PC-9 (cell line): ENCODE results near the gene DDI1. TPM values are rescaled to one million over a fixed set of nuclear protein-coding genes. Genes with fewer than 3 reads are reported as not detected.

ENCODE experiments used
- BruUV-seq: library from RNA; stranded (reverse); fragments of 400-500 nt; replicated peaks from 2 replicates; lab custom pipeline; 2021; lab: Mats Ljungman, UMichigan
- CTCF ChIA-PET: fragments of 300-600 bp; sonication (Branson Sonifier 250); formaldehyde crosslinking; loops from one replicate; lab custom pipeline; 2022; ENCODE audit warnings: antibody characterized with exemption; lab: Charles Lee
- POLR2A ChIA-PET: fragments of 300-600 bp; sonication (Branson Sonifier 250); formaldehyde crosslinking; loops from one replicate; lab custom pipeline; 2022; ENCODE audit warnings: antibody characterized with exemption; ENCODE audit not compliant: unreplicated experiment; lab: Charles Lee
- DNase-seq, 2 experiments: peaks; one replicate each; pipeline versions ENCODE4 v3.0.0 to v3.0.0-alpha.2; 2015 to 2022; ENCODE audit warnings: mixed read lengths in 1 of 2
- H2AFZ ChIP-seq: fragments of 200-600 bp; sonication (generic); 2 replicates; pipeline ENCODE4 v1.8.1; 2017; ENCODE audit warnings: antibody characterized with exemption
- H3F3A ChIP-seq: fragments of 200-600 bp; sonication (generic); 2 replicates; pipeline ENCODE4 v1.8.1; 2017; ENCODE audit warnings: antibody characterized with exemption, mild to moderate bottlenecking, low read depth; ENCODE audit not compliant: insufficient read depth
- H3K27ac ChIP-seq: fragments of 200-600 bp; sonication (generic); 2 replicates; pipeline ENCODE4 v1.6.1; 2016; ENCODE audit warnings: mixed run types
- H3K27me3 ChIP-seq: fragments of 200-600 bp; sonication (generic); 2 replicates; pipeline ENCODE4 v1.6.1; 2016; ENCODE audit warnings: low read depth, mixed run types; ENCODE audit not compliant: insufficient read depth
- H3K36me3 ChIP-seq: fragments of 200-600 bp; sonication (generic); 2 replicates; pipeline ENCODE4 v1.6.1; 2016; ENCODE audit warnings: low read depth, mixed run types
- H3K4me1 ChIP-seq: fragments of 200-600 bp; sonication (generic); replicated peaks from 2 replicates; pipeline ENCODE4 v1.6.1; 2016; ENCODE audit warnings: mixed run types; ENCODE audit not compliant: insufficient read depth
- H3K4me2 ChIP-seq: fragments of 200-600 bp; sonication (generic); 2 replicates; pipeline ENCODE4 v1.6.1; 2017; ENCODE audit warnings: mixed run types
- H3K4me3 ChIP-seq: fragments of 200-600 bp; sonication (generic); 2 replicates; pipeline ENCODE4 v1.6.1; 2016; ENCODE audit warnings: mixed run types
- H3K79me2 ChIP-seq: fragments of 200-600 bp; sonication (generic); 2 replicates; pipeline ENCODE4 v1.6.1; 2017; ENCODE audit warnings: low read depth, mixed run types
- H3K9me2 ChIP-seq: fragments of 200-600 bp; sonication (generic); 2 replicates; pipeline ENCODE4 v1.8.1; 2017; ENCODE audit warnings: mild to moderate bottlenecking; ENCODE audit not compliant: insufficient read depth
- H3K9me3 ChIP-seq: fragments of 200-600 bp; sonication (generic); 2 replicates; pipeline ENCODE4 v1.8.1; 2016; ENCODE audit warnings: low read depth; ENCODE audit not compliant: insufficient read depth
- H4K20me1 ChIP-seq: fragments of 200-600 bp; sonication (generic); 2 replicates; pipeline ENCODE4 v1.8.1; 2017; ENCODE audit not compliant: insufficient read depth
- EZH2 ChIP-seq: fragments of 200-600 bp; sonication (generic); IDR thresholded peaks from 2 replicates; pipeline ENCODE4 v1.8.0; 2017; ENCODE audit warnings: antibody characterized with exemption, low read depth
- intact Hi-C: fragments of 100-400 bp; cut with micrococcal nuclease; formaldehyde crosslinking; loops from one replicate; pipeline ENCODE4 v1.10.0; 2022; ENCODE audit not compliant: unreplicated experiment
- total RNA-seq: library from RNA; stranded (reverse); gene quantifications from 2 replicates; pipeline ENCODE4 v1.2.3, GENCODE V29; 2021
- TF ChIP-seq, protein P1 (sequence below): fragments of 200-600 bp; sonication (generic); conservative IDR thresholded peaks from 2 replicates; pipeline ENCODE4 v1.6.1; 2017; ENCODE audit warnings: mixed run types, antibody characterized with exemption, mild to moderate bottlenecking, moderate library complexity

The DDI1 gene
- total RNA-seq, 1 experiment from 2014 or later: not detected

DNA sequence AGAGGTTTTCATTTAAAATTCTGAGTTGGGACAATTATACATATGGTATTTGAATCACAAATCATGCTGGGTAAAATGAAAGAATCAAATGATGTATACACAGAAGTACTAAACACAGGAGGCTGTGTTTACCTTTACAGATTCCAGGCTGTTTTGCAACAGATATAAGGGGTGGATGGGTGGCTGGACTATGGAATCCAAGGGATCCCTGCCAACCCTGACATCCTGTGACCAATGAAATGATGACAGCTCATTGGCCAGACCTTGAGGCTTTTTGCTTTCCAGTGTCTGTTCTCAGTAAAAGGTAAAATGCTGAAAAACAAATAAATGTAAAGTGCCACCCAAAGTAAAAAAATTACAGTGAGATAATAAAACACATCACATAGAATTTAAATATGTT is 3.3 kb upstream of the DDI1 start:
- peak; percentile 50 to 78 for DNase-seq
- Histone ChIP-seq H2AFZ (no peak overlapping the region), H3K9me3 (no peaks in the 10 kb centered on the region), H3K4me2 (no peak overlapping the region), H3K27me3 (no peaks in the 10 kb centered on the region), H3K36me3 (no peaks in the 10 kb centered on the region), H3K4me3 (no peak overlapping the region), H3K4me1 (peaks cover 15% of the 10 kb centered on the region), H4K20me1 (no peaks in the 10 kb centered on the region), H3K27ac (peak overlapping the region; percentile 6; the same call in 1 of the 2 replicates), H3K9me2 (no peaks in the 10 kb centered on the region), H3F3A (peaks cover 6% of the 10 kb centered on the region; the same call in 1 of the 2 replicates), H3K79me2 (no peaks in the 10 kb centered on the region)
- POLR2A ChIA-PET: interaction anchor here (0.7 kb wide), 1 partner anchor 9 kb away, joined by 6 read pairs; no protein-coding TSS in a partner anchor
- no TSS peak for BruUV-seq
- CTCF ChIA-PET: no interaction called here
- TF ChIP-seq, protein P1, sequence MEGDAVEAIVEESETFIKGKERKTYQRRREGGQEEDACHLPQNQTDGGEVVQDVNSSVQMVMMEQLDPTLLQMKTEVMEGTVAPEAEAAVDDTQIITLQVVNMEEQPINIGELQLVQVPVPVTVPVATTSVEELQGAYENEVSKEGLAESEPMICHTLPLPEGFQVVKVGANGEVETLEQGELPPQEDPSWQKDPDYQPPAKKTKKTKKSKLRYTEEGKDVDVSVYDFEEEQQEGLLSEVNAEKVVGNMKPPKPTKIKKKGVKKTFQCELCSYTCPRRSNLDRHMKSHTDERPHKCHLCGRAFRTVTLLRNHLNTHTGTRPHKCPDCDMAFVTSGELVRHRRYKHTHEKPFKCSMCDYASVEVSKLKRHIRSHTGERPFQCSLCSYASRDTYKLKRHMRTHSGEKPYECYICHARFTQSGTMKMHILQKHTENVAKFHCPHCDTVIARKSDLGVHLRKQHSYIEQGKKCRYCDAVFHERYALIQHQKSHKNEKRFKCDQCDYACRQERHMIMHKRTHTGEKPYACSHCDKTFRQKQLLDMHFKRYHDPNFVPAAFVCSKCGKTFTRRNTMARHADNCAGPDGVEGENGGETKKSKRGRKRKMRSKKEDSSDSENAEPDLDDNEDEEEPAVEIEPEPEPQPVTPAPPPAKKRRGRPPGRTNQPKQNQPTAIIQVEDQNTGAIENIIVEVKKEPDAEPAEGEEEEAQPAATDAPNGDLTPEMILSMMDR: no peak
- TF ChIP-seq EZH2: no peak
- intact Hi-C loops: no loop called here

DNA sequence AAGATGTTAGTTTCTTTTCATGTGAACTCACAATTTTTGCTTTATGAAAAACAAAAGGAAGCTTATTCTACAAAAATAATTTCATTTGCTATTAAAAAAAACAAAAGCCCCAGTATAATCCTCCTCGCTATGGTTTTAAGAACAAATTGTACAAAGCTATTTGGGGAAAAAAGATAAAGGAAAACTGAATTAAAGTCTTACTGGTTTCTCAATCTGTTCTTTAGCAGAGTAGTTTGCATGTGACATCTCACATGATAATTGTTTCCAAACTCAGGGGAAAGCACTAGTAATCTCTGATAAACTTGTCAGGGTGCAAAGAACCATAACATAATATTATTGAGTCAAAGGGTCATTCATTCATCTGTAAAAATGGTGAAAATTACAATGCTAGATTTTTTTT is 2.9 kb upstream of the DDI1 start:
- Histone ChIP-seq H3F3A (peaks cover 6% of the 10 kb centered on the region; the same call in 1 of the 2 replicates), H3K4me1 (peaks cover 15% of the 10 kb centered on the region), H3K79me2 (no peaks in the 10 kb centered on the region), H3K4me3 (no peak overlapping the region), H3K36me3 (no peaks in the 10 kb centered on the region), H4K20me1 (no peaks in the 10 kb centered on the region), H3K27me3 (no peaks in the 10 kb centered on the region), H3K4me2 (no peak overlapping the region), H3K9me2 (no peaks in the 10 kb centered on the region), H3K9me3 (no peaks in the 10 kb centered on the region), H2AFZ (no peak overlapping the region), H3K27ac (peak overlapping the region; percentile 6; the same call in 1 of the 2 replicates)
- no peak for DNase-seq
- no TSS peak for BruUV-seq
- TF ChIP-seq, protein P1: no peak
- TF ChIP-seq EZH2: no peak
- POLR2A ChIA-PET: interaction anchor here (0.7 kb wide), 1 partner anchor 10 kb away, joined by 6 read pairs; no protein-coding TSS in a partner anchor
- intact Hi-C loops: no loop called here
- CTCF ChIA-PET: no interaction called here

DNA sequence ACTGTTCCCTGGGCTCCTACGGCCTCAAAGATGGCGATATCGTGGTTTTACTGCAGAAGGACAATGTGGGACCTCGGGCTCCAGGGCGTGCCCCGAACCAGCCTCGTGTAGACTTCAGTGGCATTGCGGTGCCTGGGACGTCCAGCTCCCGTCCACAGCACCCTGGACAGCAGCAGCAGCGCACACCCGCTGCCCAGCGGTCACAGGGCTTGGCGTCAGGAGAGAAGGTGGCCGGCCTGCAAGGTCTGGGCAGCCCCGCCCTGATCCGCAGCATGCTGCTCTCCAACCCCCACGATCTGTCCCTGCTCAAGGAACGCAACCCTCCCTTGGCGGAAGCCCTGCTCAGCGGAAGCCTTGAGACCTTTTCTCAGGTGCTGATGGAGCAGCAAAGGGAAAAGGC is 555 bp downstream of the DDI1 start:
- BruUV-seq: no TSS peak
- no peak overlapping the region for H2AFZ ChIP-seq
- no peaks in the 10 kb centered on the region for H3K27me3 ChIP-seq
- intact Hi-C loops: no loop called here
- no peaks in the 10 kb centered on the region for H3K9me3 ChIP-seq
- H3K27ac ChIP-seq: no peak overlapping the region
- ChIA-PET CTCF (no interaction called here), POLR2A (no interaction called here)
- peaks cover 6% of the 10 kb centered on the region; the same call in 1 of the 2 replicates for H3F3A ChIP-seq
- no peak overlapping the region for H3K4me3 ChIP-seq
- TF ChIP-seq EZH2: no peak
- TF ChIP-seq, protein P1: no peak
- H4K20me1 ChIP-seq: no peaks in the 10 kb centered on the region
- no peak overlapping the region for H3K4me2 ChIP-seq
- no peaks in the 10 kb centered on the region for H3K9me2 ChIP-seq
- no peak for DNase-seq
- no peaks in the 10 kb centered on the region for H3K79me2 ChIP-seq
- no peaks in the 10 kb centered on the region for H3K36me3 ChIP-seq
- peaks cover 15% of the 10 kb centered on the region for H3K4me1 ChIP-seq
